GM21576 (cell line): Measurements from ENCODE around the gene S1PR4.
"Not testable (repeated sequence)": the region's sequence is repeated elsewhere in the genome, so short reads cannot be mapped to it uniquely, and the experiment has no call there.

ENCODE experiments used
- ATAC-seq: cut with Tn5 transposase; IDR thresholded peaks from one replicate; pipeline ENCODE4 v1.9.1; 2021; ENCODE audit warnings: mild to moderate bottlenecking, moderate library complexity; ENCODE audit not compliant: unreplicated experiment

S1PR4 gene

GRCh38 chr19:3151563-3152418, 26.8 kb upstream of the S1PR4 start:
- ATAC-seq: no peak

- ATAC-seq: no peak
Measured at GRCh38 chr19:3152419-3152780, 26.2 kb upstream of the S1PR4 start.

- no peak for ATAC-seq
Measured at GRCh38 chr19:3153286-3154230, 25.0 kb upstream of the S1PR4 start.

- not testable (repeated sequence) for ATAC-seq
Measured at GRCh38 chr19:3154447-3154846, 24.1 kb upstream of the S1PR4 start.

GRCh38 chr19:3154957-3155736, 23.4 kb upstream of the S1PR4 start:
- ATAC-seq: peak; percentile 65

- ATAC-seq: no peak
Measured at GRCh38 chr19:3157096-3157845, 21.3 kb upstream of the S1PR4 start.

- ATAC-seq: no peak
Measured at GRCh38 chr19:3159565-3159964, 19.0 kb upstream of the S1PR4 start.

GRCh38 chr19:3160219-3160618, 18.4 kb upstream of the S1PR4 start:
- ATAC-seq: no peak

GRCh38 chr19:3161453-3161852, 17.1 kb upstream of the S1PR4 start:
- no peak for ATAC-seq

GRCh38 chr19:3162418-3163229, 15.9 kb upstream of the S1PR4 start:
- ATAC-seq: no peak

- no peak for ATAC-seq
Measured at GRCh38 chr19:3163230-3163886, 15.2 kb upstream of the S1PR4 start.

GRCh38 chr19:3163943-3164342, 14.6 kb upstream of the S1PR4 start:
- ATAC-seq: no peak

GRCh38 chr19:3167533-3168272, 10.9 kb upstream of the S1PR4 start:
- ATAC-seq: no peak

- no peak for ATAC-seq
Measured at GRCh38 chr19:3171894-3172672, 6.5 kb upstream of the S1PR4 start.

- ATAC-seq: not testable (repeated sequence)
Measured at GRCh38 chr19:3172673-3173000, 5.9 kb upstream of the S1PR4 start.

GRCh38 chr19:3175781-3176714, 2.5 kb upstream of the S1PR4 start:
- ATAC-seq: no peak
